Measurements from ENCODE around the gene EYA2. TPM values are rescaled to one million over a fixed set of nuclear protein-coding genes. Genes with fewer than 3 reads are reported as not detected.
"Not testable (repeated sequence)": the region's sequence is repeated elsewhere in the genome, so short reads cannot be mapped to it uniquely, and the experiment has no call there.

Gene EYA2
- total RNA-seq, 1 experiment from 2014 or later: 0.33 TPM

DNA sequence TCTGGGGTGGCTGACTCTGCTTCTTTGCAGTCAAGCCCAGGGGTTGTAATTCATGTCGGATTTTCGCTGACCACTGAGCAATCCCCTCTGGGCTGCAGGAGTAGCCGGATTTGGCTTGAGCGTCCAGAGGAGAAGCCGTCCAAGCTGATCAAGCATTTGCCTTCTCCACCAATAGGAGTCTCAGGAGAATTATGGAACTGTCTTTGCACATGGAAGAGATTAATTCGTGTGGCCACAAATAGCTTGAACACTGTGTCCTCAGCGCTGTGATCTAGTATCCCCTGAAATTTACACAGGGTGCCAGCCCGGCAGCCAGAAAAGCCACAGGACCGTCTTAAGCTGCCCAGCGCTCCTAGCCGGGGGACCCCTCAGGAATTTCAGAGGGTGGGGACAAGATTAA, 37.1 kb downstream of the EYA2 start:
- ATAC-seq: no peak
- H3K9me3 ChIP-seq (ENCODE audit: low read length): no peaks in the 10 kb centered on the region
- no peak overlapping the region for H3K27ac ChIP-seq (ENCODE audit: low read length)
- CTCF ChIA-PET: no interaction called here
- no peaks in the 10 kb centered on the region for H3K4me1 ChIP-seq (ENCODE audit: insufficient read depth, low read length)
- H3K27me3 ChIP-seq (ENCODE audit: low read length): peaks cover 12% of the 10 kb centered on the region
- TF ChIP-seq EZH2 (IDR thresholded peaks at IDR 0.05; ENCODE audit: low read length, unreplicated experiment) (no peak), EZH2phosphoT487 (IDR thresholded peaks at IDR 0.05; ENCODE audit: borderline replicate concordance, low read length) (no peak)
- TF ChIP-seq, protein P1, sequence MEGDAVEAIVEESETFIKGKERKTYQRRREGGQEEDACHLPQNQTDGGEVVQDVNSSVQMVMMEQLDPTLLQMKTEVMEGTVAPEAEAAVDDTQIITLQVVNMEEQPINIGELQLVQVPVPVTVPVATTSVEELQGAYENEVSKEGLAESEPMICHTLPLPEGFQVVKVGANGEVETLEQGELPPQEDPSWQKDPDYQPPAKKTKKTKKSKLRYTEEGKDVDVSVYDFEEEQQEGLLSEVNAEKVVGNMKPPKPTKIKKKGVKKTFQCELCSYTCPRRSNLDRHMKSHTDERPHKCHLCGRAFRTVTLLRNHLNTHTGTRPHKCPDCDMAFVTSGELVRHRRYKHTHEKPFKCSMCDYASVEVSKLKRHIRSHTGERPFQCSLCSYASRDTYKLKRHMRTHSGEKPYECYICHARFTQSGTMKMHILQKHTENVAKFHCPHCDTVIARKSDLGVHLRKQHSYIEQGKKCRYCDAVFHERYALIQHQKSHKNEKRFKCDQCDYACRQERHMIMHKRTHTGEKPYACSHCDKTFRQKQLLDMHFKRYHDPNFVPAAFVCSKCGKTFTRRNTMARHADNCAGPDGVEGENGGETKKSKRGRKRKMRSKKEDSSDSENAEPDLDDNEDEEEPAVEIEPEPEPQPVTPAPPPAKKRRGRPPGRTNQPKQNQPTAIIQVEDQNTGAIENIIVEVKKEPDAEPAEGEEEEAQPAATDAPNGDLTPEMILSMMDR (conservative IDR thresholded peaks at IDR 0.05; ENCODE audit: low read depth, low read length): no peak
- intact Hi-C loops (cut with micrococcal nuclease): no loop called here
- no peaks in the 10 kb centered on the region for H3K79me2 ChIP-seq (ENCODE audit: low read length)
- no peak overlapping the region for H3K9ac ChIP-seq (ENCODE audit: low read length)
- H2AFZ ChIP-seq (ENCODE audit: low read length): no peak overlapping the region
- no peaks in the 10 kb centered on the region for H3K9me2 ChIP-seq (replicated peaks; ENCODE audit: low read length)
- DNase-seq: no peak
- BruUV-seq (replicated peaks): no TSS peak
- POLR2A ChIA-PET (ENCODE audit: unreplicated experiment): no interaction called here
- H3K4me3 ChIP-seq (ENCODE audit: low read length): no peak overlapping the region
- H3K4me2 ChIP-seq (ENCODE audit: low read length): no peak overlapping the region
- H3K36me3 ChIP-seq (ENCODE audit: low read depth, low read length): no peaks in the 10 kb centered on the region
- no peaks in the 10 kb centered on the region for H3F3A ChIP-seq (ENCODE audit: low read length, unreplicated experiment)
- no peaks in the 10 kb centered on the region for H4K20me1 ChIP-seq (ENCODE audit: low read length)

DNA sequence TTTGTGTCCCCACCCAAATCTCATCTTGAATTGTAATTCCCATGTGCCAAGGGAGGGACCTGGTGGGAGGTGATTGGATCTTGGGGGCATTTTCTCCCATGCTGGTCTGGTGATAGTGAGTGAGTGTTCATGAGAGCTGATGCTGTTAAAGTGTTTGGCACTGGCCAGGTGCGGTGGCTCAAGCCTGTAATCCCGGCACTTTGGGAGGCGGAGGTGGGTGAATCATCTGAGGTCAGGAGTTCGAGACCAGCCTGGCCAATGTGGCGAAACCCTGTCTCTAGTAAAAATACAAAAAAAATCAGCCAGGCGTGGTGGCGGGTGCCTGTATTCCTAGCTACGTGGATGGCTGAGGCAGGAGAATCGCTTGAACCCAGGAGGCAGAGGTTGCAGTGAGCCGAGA, 37.8 kb downstream of the EYA2 start:
- intact Hi-C loops (cut with micrococcal nuclease); H3K9ac ChIP-seq (ENCODE audit: low read length); H3K9me2 ChIP-seq (replicated peaks; ENCODE audit: low read length); H3F3A ChIP-seq (ENCODE audit: low read length, unreplicated experiment); H3K4me2 ChIP-seq (ENCODE audit: low read length); H3K36me3 ChIP-seq (ENCODE audit: low read depth, low read length); H3K9me3 ChIP-seq (ENCODE audit: low read length); ATAC-seq; H2AFZ ChIP-seq (ENCODE audit: low read length); H3K79me2 ChIP-seq (ENCODE audit: low read length); CTCF ChIA-PET; H3K4me1 ChIP-seq (ENCODE audit: insufficient read depth, low read length); H3K4me3 ChIP-seq (ENCODE audit: low read length); BruUV-seq (replicated peaks); H3K27ac ChIP-seq (ENCODE audit: low read length); H4K20me1 ChIP-seq (ENCODE audit: low read length); DNase-seq; H3K27me3 ChIP-seq (ENCODE audit: low read length): not testable (repeated sequence)
- POLR2A ChIA-PET (ENCODE audit: unreplicated experiment): interaction anchor here (0.7 kb wide), 1 partner anchor 19 kb away, joined by 4 read pairs; no protein-coding TSS in a partner anchor

DNA sequence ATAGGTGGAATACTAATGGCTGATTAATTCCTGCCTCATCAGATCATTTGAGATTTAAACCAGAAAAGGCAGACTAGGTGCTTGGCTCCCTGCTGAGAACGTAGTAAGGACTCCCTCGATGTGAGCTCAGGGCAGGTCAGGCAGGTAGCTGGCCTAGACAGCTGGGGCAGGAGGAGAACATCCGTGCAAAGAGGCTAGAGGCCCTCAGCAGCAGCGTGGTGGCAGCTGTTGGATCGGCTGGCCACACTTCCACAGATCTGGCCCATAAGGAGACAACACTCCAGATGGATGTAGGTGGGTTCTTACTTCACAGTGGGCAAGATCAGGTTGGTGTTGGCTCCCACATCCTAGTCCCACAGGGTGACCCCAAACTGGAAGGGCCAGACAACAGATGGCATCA, 38.5 kb downstream of the EYA2 start:
- TF ChIP-seq EZH2phosphoT487 (IDR thresholded peaks at IDR 0.05; ENCODE audit: borderline replicate concordance, low read length): no peak
- TF ChIP-seq, protein P1 (conservative IDR thresholded peaks at IDR 0.05; ENCODE audit: low read depth, low read length): no peak
- TF ChIP-seq EZH2 (IDR thresholded peaks at IDR 0.05; ENCODE audit: low read length, unreplicated experiment): no peak
- intact Hi-C loops (cut with micrococcal nuclease): no loop called here
- ChIA-PET POLR2A (ENCODE audit: unreplicated experiment) (no interaction called here), CTCF (no interaction called here)
- DNase-seq: no peak
- no peaks in the 10 kb centered on the region for H3F3A ChIP-seq (ENCODE audit: low read length, unreplicated experiment)
- no peak overlapping the region for H3K9ac ChIP-seq (ENCODE audit: low read length)
- H3K9me2 ChIP-seq (replicated peaks; ENCODE audit: low read length): no peaks in the 10 kb centered on the region
- no peak for ATAC-seq
- BruUV-seq (replicated peaks): no TSS peak
- H3K27me3 ChIP-seq (ENCODE audit: low read length): peaks cover 9% of the 10 kb centered on the region
- H3K36me3 ChIP-seq (ENCODE audit: low read depth, low read length): no peaks in the 10 kb centered on the region
- no peak overlapping the region for H3K4me2 ChIP-seq (ENCODE audit: low read length)
- no peak overlapping the region for H2AFZ ChIP-seq (ENCODE audit: low read length)
- no peaks in the 10 kb centered on the region for H4K20me1 ChIP-seq (ENCODE audit: low read length)
- H3K27ac ChIP-seq (ENCODE audit: low read length): no peak overlapping the region
- no peak overlapping the region for H3K4me3 ChIP-seq (ENCODE audit: low read length)
- H3K79me2 ChIP-seq (ENCODE audit: low read length): no peaks in the 10 kb centered on the region
- H3K9me3 ChIP-seq (ENCODE audit: low read length): no peaks in the 10 kb centered on the region
- no peaks in the 10 kb centered on the region for H3K4me1 ChIP-seq (ENCODE audit: insufficient read depth, low read length)
